Osteoblast (primary cell): ENCODE measurements around the gene CAPN15. TPM values are rescaled to one million over a fixed set of nuclear protein-coding genes. Genes with fewer than 3 reads are reported as not detected.

ENCODE experiments used
- DNase-seq: peaks from one replicate; pipeline ENCODE4 v3.0.0; 2011; ENCODE audit warnings: low spot score, mixed read lengths; ENCODE audit not compliant: insufficient read length; ENCODE audit errors: missing footprints
- H2AFZ ChIP-seq: 2 replicates; pipeline ENCODE4 v1.6.0; 2011; ENCODE audit warnings: mild to moderate bottlenecking, low read length
- H3K27ac ChIP-seq: 2 replicates; pipeline ENCODE4 v1.5.1; 2011; ENCODE audit warnings: mild to moderate bottlenecking, low read depth, low read length, moderate library complexity
- H3K27me3 ChIP-seq: 2 replicates; pipeline ENCODE4 v1.6.0; 2012; ENCODE audit warnings: mild to moderate bottlenecking, control low read depth, inconsistent platforms, low read length, moderate library complexity; ENCODE audit not compliant: insufficient read depth
- H3K36me3 ChIP-seq: 2 replicates; pipeline ENCODE4 v1.5.1; 2011; ENCODE audit warnings: mild to moderate bottlenecking, low read length, control low read depth, moderate library complexity; ENCODE audit not compliant: insufficient read depth
- H3K4me1 ChIP-seq: 2 replicates; pipeline ENCODE4 v1.5.1; 2011; ENCODE audit warnings: mild to moderate bottlenecking, low read length, control low read depth, moderate library complexity; ENCODE audit not compliant: insufficient read depth
- H3K4me2 ChIP-seq: 2 replicates; pipeline ENCODE4 v1.6.0; 2011; ENCODE audit warnings: mild to moderate bottlenecking, low read length; ENCODE audit not compliant: insufficient read depth
- H3K4me3 ChIP-seq: fragments of 200-600 bp; sonication (generic); 3 replicates; pipeline ENCODE4 v1.5.1; 2012; ENCODE audit warnings: mild to moderate bottlenecking, low read length, inconsistent platforms; ENCODE audit not compliant: insufficient read depth
- H3K79me2 ChIP-seq: 2 replicates; pipeline ENCODE4 v1.6.0; 2012; ENCODE audit warnings: mild to moderate bottlenecking, low read length, control low read depth, inconsistent platforms; ENCODE audit not compliant: insufficient read depth
- H3K9me3 ChIP-seq: 2 replicates; pipeline ENCODE4 v1.5.1; 2011; ENCODE audit warnings: low read depth, low read length, control low read depth
- H4K20me1 ChIP-seq: 2 replicates; pipeline ENCODE4 v1.6.0; 2012; ENCODE audit warnings: mild to moderate bottlenecking, low read length, control low read depth; ENCODE audit not compliant: insufficient read depth
- total RNA-seq: library from RNA; depleted of rRNA; stranded (reverse); fragments of >200 nt; gene quantifications from 2 replicates; pipeline ENCODE4 v1.2.3, GENCODE V29; 2012
- TF ChIP-seq, protein P1 (sequence below): IDR thresholded peaks from 2 replicates; pipeline ENCODE4 v1.5.1; 2011; ENCODE audit warnings: mild to moderate bottlenecking, low read depth, low read length, moderate library complexity; ENCODE audit errors: extremely low read depth

Gene CAPN15
- total RNA-seq, 1 donor = 27.1 TPM

DNA sequence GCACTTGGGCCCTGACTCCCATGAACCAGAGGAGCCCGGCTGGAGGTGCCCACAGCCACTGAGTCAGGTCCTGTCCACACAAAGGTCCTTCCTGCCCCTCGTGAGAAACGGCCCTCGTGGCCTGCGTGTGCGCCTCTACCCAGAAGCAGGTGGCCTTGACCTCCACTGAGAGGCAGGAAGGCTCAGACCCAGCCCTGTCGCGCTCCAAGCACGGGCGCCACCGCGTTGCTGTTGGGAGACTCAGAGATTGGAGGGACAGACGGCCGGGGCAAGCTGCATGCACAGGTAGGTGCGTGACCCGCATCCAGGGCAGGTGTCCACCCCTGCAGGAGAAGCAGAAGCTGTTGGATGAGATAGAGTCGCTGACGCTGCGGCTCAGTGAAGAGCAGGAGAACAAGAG, 8.1 kb upstream of the CAPN15 start:
- no peak for DNase-seq

GRCh38 chr16:519841-520687, 7.4 kb upstream of the CAPN15 start:
- Histone ChIP-seq H3K27ac (no peak overlapping the region), H3K4me1 (peaks cover 3% of the 10 kb centered on the region), H3K27me3 (no peaks in the 10 kb centered on the region), H2AFZ (no peak overlapping the region), H3K36me3 (peaks cover 19% of the 10 kb centered on the region), H3K79me2 (peaks cover 9% of the 10 kb centered on the region), H3K4me3 (no peak overlapping the region), H3K4me2 (no peak overlapping the region), H4K20me1 (peaks cover 8% of the 10 kb centered on the region), H3K9me3 (no peaks in the 10 kb centered on the region)
- TF ChIP-seq, protein P1, sequence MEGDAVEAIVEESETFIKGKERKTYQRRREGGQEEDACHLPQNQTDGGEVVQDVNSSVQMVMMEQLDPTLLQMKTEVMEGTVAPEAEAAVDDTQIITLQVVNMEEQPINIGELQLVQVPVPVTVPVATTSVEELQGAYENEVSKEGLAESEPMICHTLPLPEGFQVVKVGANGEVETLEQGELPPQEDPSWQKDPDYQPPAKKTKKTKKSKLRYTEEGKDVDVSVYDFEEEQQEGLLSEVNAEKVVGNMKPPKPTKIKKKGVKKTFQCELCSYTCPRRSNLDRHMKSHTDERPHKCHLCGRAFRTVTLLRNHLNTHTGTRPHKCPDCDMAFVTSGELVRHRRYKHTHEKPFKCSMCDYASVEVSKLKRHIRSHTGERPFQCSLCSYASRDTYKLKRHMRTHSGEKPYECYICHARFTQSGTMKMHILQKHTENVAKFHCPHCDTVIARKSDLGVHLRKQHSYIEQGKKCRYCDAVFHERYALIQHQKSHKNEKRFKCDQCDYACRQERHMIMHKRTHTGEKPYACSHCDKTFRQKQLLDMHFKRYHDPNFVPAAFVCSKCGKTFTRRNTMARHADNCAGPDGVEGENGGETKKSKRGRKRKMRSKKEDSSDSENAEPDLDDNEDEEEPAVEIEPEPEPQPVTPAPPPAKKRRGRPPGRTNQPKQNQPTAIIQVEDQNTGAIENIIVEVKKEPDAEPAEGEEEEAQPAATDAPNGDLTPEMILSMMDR = no peak
- no peak for DNase-seq

More for the DNA sequence above, 8.1 kb upstream of the CAPN15 start:
- Histone ChIP-seq H4K20me1 (peaks cover 6% of the 10 kb centered on the region), H3K79me2 (peaks cover 5% of the 10 kb centered on the region), H3K27me3 (no peaks in the 10 kb centered on the region), H3K4me2 (no peak overlapping the region), H3K27ac (no peak overlapping the region), H3K9me3 (no peaks in the 10 kb centered on the region), H3K4me1 (no peaks in the 10 kb centered on the region), H2AFZ (no peak overlapping the region), H3K36me3 (peaks cover 19% of the 10 kb centered on the region), H3K4me3 (no peak overlapping the region)
- TF ChIP-seq, protein P1 = no peak

- Histone ChIP-seq H3K4me2 (no peak overlapping the region), H3K4me1 (peaks cover 11% of the 10 kb centered on the region), H3K4me3 (no peak overlapping the region), H4K20me1 (peaks cover 15% of the 10 kb centered on the region), H3K36me3 (peaks cover 17% of the 10 kb centered on the region), H3K9me3 (no peaks in the 10 kb centered on the region), H3K27ac (no peak overlapping the region), H2AFZ (no peak overlapping the region), H3K79me2 (peaks cover 12% of the 10 kb centered on the region), H3K27me3 (no peaks in the 10 kb centered on the region)
- no peak for DNase-seq
- TF ChIP-seq, protein P1 = no peak
Measured at GRCh38 chr16:520847-521246, 6.7 kb upstream of the CAPN15 start.

GRCh38 chr16:521381-522210, 5.9 kb upstream of the CAPN15 start:
- Histone ChIP-seq H3K79me2 (peaks cover 19% of the 10 kb centered on the region), H2AFZ (no peak overlapping the region), H3K27ac (no peak overlapping the region), H4K20me1 (peaks cover 21% of the 10 kb centered on the region), H3K27me3 (no peaks in the 10 kb centered on the region), H3K9me3 (no peaks in the 10 kb centered on the region), H3K4me1 (peaks cover 18% of the 10 kb centered on the region), H3K4me2 (no peak overlapping the region), H3K4me3 (no peak overlapping the region), H3K36me3 (peaks cover 14% of the 10 kb centered on the region)
- no peak for DNase-seq
- TF ChIP-seq, protein P1 = no peak
